H1 (cell line): ENCODE data around the gene PDZD11. TPM values are rescaled to one million over a fixed set of nuclear protein-coding genes. Genes with fewer than 3 reads are reported as not detected.

ENCODE experiments used
- CTCF ChIA-PET: fragments of 300-600 bp; sonication (Branson Sonifier 250); formaldehyde crosslinking; loops from one replicate; lab custom pipeline; 2021; ENCODE audit not compliant: partially characterized antibody; lab: Charles Lee
- POLR2A ChIA-PET: fragments of 300-600 bp; sonication (Branson Sonifier 250); formaldehyde crosslinking; loops from one replicate; lab custom pipeline; 2021; ENCODE audit warnings: inconsistent platforms; ENCODE audit not compliant: partially characterized antibody; lab: Charles Lee
- DNase-seq, 2 experiments: peaks; one replicate each; pipeline versions ENCODE4 v3.0.0 to v3.0.0-alpha.2; 2010 to 2022; ENCODE audit warnings: low spot score in 2 of 2, low read depth in 1 of 2, mixed read lengths in 1 of 2
- FAIRE-seq: peaks from 2 replicates; lab custom pipeline; 2011; peaks lifted over from hg19 to GRCh38; lab: Jason Lieb, UNC
- H2AFZ ChIP-seq: 2 replicates; pipeline ENCODE4 v1.8.1; 2012; ENCODE audit warnings: low read length, inconsistent platforms
- H2AK5ac ChIP-seq: 2 replicates; pipeline ENCODE4 v1.6.1; 2013; ENCODE audit warnings: low read depth, low read length
- H2BK120ac ChIP-seq: replicated peaks from 2 replicates; pipeline ENCODE3; 2013; ENCODE audit warnings: low read depth, low read length, inconsistent platforms
- H2BK12ac ChIP-seq: 2 replicates; pipeline ENCODE4 v1.6.1; 2013; ENCODE audit warnings: low read depth, low read length
- H2BK15ac ChIP-seq: 2 replicates; pipeline ENCODE4 v1.6.1; 2013; ENCODE audit warnings: low read length
- H2BK20ac ChIP-seq: 2 replicates; pipeline ENCODE4 v1.6.1; 2013; ENCODE audit warnings: low read length
- H2BK5ac ChIP-seq: 2 replicates; pipeline ENCODE4 v1.6.1; 2013; ENCODE audit warnings: low read depth, low read length
- H3K14ac ChIP-seq: 2 replicates; pipeline ENCODE4 v1.6.1; 2013; ENCODE audit warnings: inconsistent platforms; ENCODE audit not compliant: insufficient read length
- H3K18ac ChIP-seq: 2 replicates; pipeline ENCODE4 v1.6.1; 2013; ENCODE audit warnings: low read length; ENCODE audit errors: extremely low read depth
- H3K23ac ChIP-seq: 2 replicates; pipeline ENCODE4 v1.6.1; 2013; ENCODE audit warnings: inconsistent platforms; ENCODE audit not compliant: insufficient read length
- H3K23me2 ChIP-seq: 2 replicates; pipeline ENCODE4 v1.6.1; 2013; ENCODE audit warnings: low read depth, low read length
- H3K27ac ChIP-seq: 2 replicates; pipeline ENCODE4 v1.6.1; 2011; ENCODE audit warnings: low read depth, low read length, inconsistent platforms
- H3K27me3 ChIP-seq, 4 experiments: replicated peaks in 1 of 4; 1 replicate in 1 of 4; 2 replicates in 3 of 4; pipeline versions ENCODE4 v1.6.1 to v1.8.1; 2011 to 2013; ENCODE audit warnings: low read length in 3 of 4, mild to moderate bottlenecking in 3 of 4, inconsistent platforms in 2 of 4, mixed read lengths in 2 of 4, moderate library complexity in 1 of 4; ENCODE audit not compliant: control insufficient read depth in 3 of 4, insufficient read depth in 3 of 4; ENCODE audit errors: extremely low read depth in 1 of 4
- H3K36me3 ChIP-seq, 4 experiments: 2 replicates each; pipeline versions ENCODE4 v1.6.1 to v1.8.1; 2011 to 2013; ENCODE audit warnings: mild to moderate bottlenecking in 4 of 4, low read length in 3 of 4, moderate library complexity in 2 of 4, control low read depth in 1 of 4, inconsistent platforms in 1 of 4; ENCODE audit not compliant: insufficient read depth in 4 of 4, control insufficient read depth in 2 of 4
- H3K4ac ChIP-seq: replicated peaks from 2 replicates; pipeline ENCODE3; 2013; ENCODE audit warnings: low read length, low read depth, mixed read lengths, inconsistent platforms; ENCODE audit not compliant: insufficient read length
- H3K4me1 ChIP-seq, 4 experiments: replicated peaks in 1 of 4; 1 replicate in 1 of 4; 2 replicates in 3 of 4; pipeline versions ENCODE4 v1.6.1 to v1.8.1; 2011 to 2013; ENCODE audit warnings: low read length in 3 of 4, inconsistent platforms in 2 of 4, mixed read lengths in 1 of 4; ENCODE audit not compliant: insufficient read depth in 4 of 4, control insufficient read depth in 3 of 4
- H3K4me2 ChIP-seq, 2 experiments: 2 replicates each; pipeline versions ENCODE4 v1.6.1 to v1.8.1; 2011 to 2013; ENCODE audit warnings: low read depth in 2 of 2, low read length in 2 of 2, control low read depth in 1 of 2, inconsistent platforms in 1 of 2, mild to moderate bottlenecking in 1 of 2; ENCODE audit not compliant: insufficient read depth in 1 of 2
- H3K4me3 ChIP-seq, 4 experiments: fragments of 200-600, 300-600 bp in 1 of 4; sonication (generic), shearing (Covaris generic), sonication (Bioruptor Twin) in 1 of 4; 2 replicates each; pipeline versions ENCODE4 v1.5.1 to v1.8.1; 2011 to 2016; ENCODE audit warnings: low read length in 4 of 4, low read depth in 3 of 4, control low read depth in 2 of 4, inconsistent platforms in 2 of 4, mild to moderate bottlenecking in 2 of 4, mixed read lengths in 1 of 4, moderate library complexity in 1 of 4; ENCODE audit not compliant: insufficient read depth in 2 of 4; ENCODE audit errors: extremely low read depth in 1 of 4
- H3K56ac ChIP-seq: replicated peaks from 2 replicates; pipeline ENCODE3; 2013; ENCODE audit warnings: low read depth, mild to moderate bottlenecking, mixed read lengths, low read length, inconsistent platforms; ENCODE audit not compliant: insufficient read length
- H3K79me1 ChIP-seq: 2 replicates; pipeline ENCODE4 v1.6.1; 2013; ENCODE audit warnings: low read depth, low read length, control low read depth
- H3K79me2 ChIP-seq, 2 experiments: 2 replicates each; pipeline versions ENCODE4 v1.6.1 to v1.8.1; 2012 to 2013; ENCODE audit warnings: low read length in 2 of 2, mild to moderate bottlenecking in 2 of 2, inconsistent platforms in 1 of 2; ENCODE audit not compliant: insufficient read depth in 2 of 2, control insufficient read depth in 1 of 2
- H3K9ac ChIP-seq, 4 experiments: replicated peaks in 1 of 4; 1 replicate in 1 of 4; 2 replicates in 3 of 4; pipeline versions ENCODE4 v1.6.1 to v1.8.1; 2011 to 2013; ENCODE audit warnings: low read depth in 3 of 4, low read length in 3 of 4, control low read depth in 2 of 4, mild to moderate bottlenecking in 2 of 4, moderate library complexity in 2 of 4, inconsistent platforms in 1 of 4; ENCODE audit errors: extremely low read depth in 1 of 4
- H3K9me3 ChIP-seq, 2 experiments: 2 replicates each; pipeline versions ENCODE4 v1.6.1 to v1.8.1; 2012 to 2013; ENCODE audit warnings: mild to moderate bottlenecking in 2 of 2, moderate library complexity in 2 of 2, control low read depth in 1 of 2, inconsistent platforms in 1 of 2, low read depth in 1 of 2, low read length in 1 of 2, mixed read lengths in 1 of 2; ENCODE audit not compliant: insufficient read depth in 2 of 2
- H4K20me1 ChIP-seq, 2 experiments: replicated peaks in 1 of 2; 2 replicates each; pipeline versions ENCODE3 to v1.8.1; 2011 to 2013; ENCODE audit warnings: inconsistent platforms in 2 of 2, low read length in 2 of 2, mild to moderate bottlenecking in 1 of 2; ENCODE audit not compliant: insufficient read depth in 2 of 2, control insufficient read depth in 1 of 2
- H4K5ac ChIP-seq: 2 replicates; pipeline ENCODE4 v1.6.1; 2013; ENCODE audit warnings: low read length, low read depth, mixed read lengths, inconsistent platforms; ENCODE audit not compliant: insufficient read length
- H4K8ac ChIP-seq: 2 replicates; pipeline ENCODE4 v1.8.0; 2013; ENCODE audit warnings: mild to moderate bottlenecking, moderate library complexity, low read length, inconsistent platforms; ENCODE audit not compliant: insufficient read depth; ENCODE audit errors: extremely low read depth
- H4K91ac ChIP-seq: replicated peaks from 2 replicates; pipeline ENCODE3; 2013; ENCODE audit warnings: low read length, mixed read lengths, inconsistent platforms; ENCODE audit not compliant: insufficient read length
- ASH2L ChIP-seq: fragments of 200-600, 300-600 bp; sonication (generic); IDR thresholded peaks from one replicate; pipeline ENCODE4 v1.7.1; 2017; ENCODE audit warnings: low read length
- ATF3 ChIP-seq: IDR thresholded peaks from 2 replicates; pipeline ENCODE4 v1.6.1; 2011; ENCODE audit warnings: low read depth, mild to moderate bottlenecking, low read length; ENCODE audit not compliant: insufficient read depth
- BACH1 ChIP-seq: IDR thresholded peaks from 2 replicates; pipeline ENCODE4 v1.6.1; 2012; ENCODE audit warnings: low read length, improper control_type of control experiment
- BCL11A ChIP-seq, 2 experiments: IDR thresholded peaks; one replicate each; pipeline ENCODE4 v1.6.1; 2011; ENCODE audit warnings: low read depth in 2 of 2, low read length in 2 of 2, mild to moderate bottlenecking in 2 of 2
- CEBPB ChIP-seq: IDR thresholded peaks from 2 replicates; pipeline ENCODE4 v1.6.1; 2012; ENCODE audit warnings: low read depth, low read length
- CREB1 ChIP-seq: IDR thresholded peaks from 2 replicates; pipeline ENCODE4 v1.6.1; 2012; ENCODE audit warnings: inconsistent platforms
- FOSL1 ChIP-seq: IDR thresholded peaks from 2 replicates; pipeline ENCODE4 v1.6.1; 2011; ENCODE audit warnings: mild to moderate bottlenecking, low read depth, low read length, moderate library complexity; ENCODE audit not compliant: insufficient read depth
- GTF2F1 ChIP-seq: IDR thresholded peaks from 2 replicates; pipeline ENCODE4 v1.6.1; 2012; ENCODE audit warnings: low read depth, low read length, improper control_type of control experiment, borderline replicate concordance
- JUND ChIP-seq: IDR thresholded peaks from 2 replicates; pipeline ENCODE4 v1.6.1; 2011; ENCODE audit warnings: mild to moderate bottlenecking, improper control_type of control experiment, low read length
- KDM1A ChIP-seq: fragments of 200-600, 300-600 bp; sonication (generic); IDR thresholded peaks from 2 replicates; pipeline ENCODE4 v1.7.1; 2016; ENCODE audit warnings: mild to moderate bottlenecking, low read length, borderline replicate concordance
- PHF8 ChIP-seq: fragments of 200-600 bp; sonication (generic); conservative IDR thresholded peaks from 2 replicates; pipeline ENCODE4 v1.7.1; 2012; ENCODE audit warnings: low read depth, mild to moderate bottlenecking, inconsistent platforms, low read length, moderate library complexity
- POLR2A ChIP-seq, 2 experiments: IDR thresholded peaks; 1 replicate in 1 of 2; 2 replicates in 1 of 2; pipeline ENCODE4 v1.6.1; 2011; ENCODE audit warnings: low read depth in 2 of 2, low read length in 2 of 2, mild to moderate bottlenecking in 2 of 2; ENCODE audit errors: control extremely low read depth in 1 of 2
- RXRA ChIP-seq: IDR thresholded peaks from 2 replicates; pipeline ENCODE4 v1.6.1; 2011; ENCODE audit warnings: low read depth, mild to moderate bottlenecking, low read length, moderate library complexity; ENCODE audit not compliant: insufficient read depth
- SIRT6 ChIP-seq: IDR thresholded peaks from one replicate; pipeline ENCODE4 v1.7.1; 2012; ENCODE audit warnings: low read length, inconsistent platforms
- SRF ChIP-seq: IDR thresholded peaks from 2 replicates; pipeline ENCODE4 v1.6.1; 2011; ENCODE audit warnings: mild to moderate bottlenecking, low read depth, low read length, moderate library complexity
- TBP ChIP-seq: IDR thresholded peaks from 2 replicates; pipeline ENCODE4 v1.6.1; 2011; ENCODE audit warnings: low read depth, low read length, improper control_type of control experiment
- TCF12 ChIP-seq: IDR thresholded peaks from 2 replicates; pipeline ENCODE4 v1.6.1; 2011; ENCODE audit warnings: low read depth, mild to moderate bottlenecking, low read length
- WGBS, 2 experiments: shearing (Covaris generic) in 1 of 2; methylation state at CpG; one replicate each; pipeline versions ENCODE4 v1.1.6 to v1.1.7; 2013 to 2015; ENCODE audit warnings: low lambda C conversion rate in 2 of 2, mixed read lengths in 2 of 2, inconsistent platforms in 1 of 2, low coverage in 1 of 2, missing lambda C conversion rate in 1 of 2; ENCODE audit not compliant: insufficient replicate concordance in 2 of 2, insufficient coverage in 1 of 2, insufficient read length in 1 of 2; ENCODE audit errors: extremely low coverage in 1 of 2, missing lambda C conversion rate in 1 of 2; 5-methylcytosine and 5-hydroxymethylcytosine counted together
- polyA plus RNA-seq, 7 experiments: library from polyadenylated mRNA; depleted of rRNA in 3 of 7; stranded (reverse) in 5 of 7; unstranded in 2 of 7; fragments of >200 nt in 5 of 7; fragments of 200-250 nt in 2 of 7; gene quantifications; 1 replicate in 5 of 7; 2 replicates in 1 of 7; 4 replicates in 1 of 7; pipeline versions ENCODE4 v1.2.1 to v1.2.3, GENCODE V29; 2011 to 2013; ENCODE audit warnings: missing spikeins in 2 of 7, mixed read lengths in 2 of 7
- total RNA-seq: library from RNA; stranded (reverse); fragmentation: NEBNext Ultra II Directional; extraction: Animal tissue kit (Norgen Biotek cat#: 25700); gene quantifications from 2 replicates; pipeline ENCODE4 v1.2.1, GENCODE V29; 2021

The PDZD11 gene
- total and polyA plus RNA-seq, 2 of the 8 experiments (the other 6 are each of a cell fraction or from before 2014, with no cell fraction given): 31.5 to 55.9 TPM

GRCh38 chrX:70240751-70241150, 49.0 kb downstream of the PDZD11 start:
- no peak overlapping the region for H4K91ac ChIP-seq
- H2BK5ac ChIP-seq: no peak overlapping the region
- no peak for FAIRE-seq
- no peak overlapping the region for H2AFZ ChIP-seq
- H3K27me3 ChIP-seq: no peaks in the 10 kb centered on the region
- H4K5ac ChIP-seq: no peak overlapping the region
- DNase-seq: no peak
- H4K8ac ChIP-seq: no peak overlapping the region
- no peak overlapping the region for H3K4me2 ChIP-seq
- no peak overlapping the region for H2BK15ac ChIP-seq
- H3K4me3 ChIP-seq: no peak overlapping the region
- H3K27ac ChIP-seq: no peak overlapping the region
- H4K20me1 ChIP-seq: no peaks in the 10 kb centered on the region
- no peaks in the 10 kb centered on the region for H3K9me3 ChIP-seq
- H2BK20ac ChIP-seq: no peak overlapping the region
- no peak overlapping the region for H3K9ac ChIP-seq
- no peak overlapping the region for H3K23ac ChIP-seq
- H3K18ac ChIP-seq: no peak overlapping the region
- H3K79me2 ChIP-seq: no peaks in the 10 kb centered on the region
- H3K14ac ChIP-seq: no peak overlapping the region
- no peaks in the 10 kb centered on the region for H3K36me3 ChIP-seq
- H3K79me1 ChIP-seq: no peaks in the 10 kb centered on the region
- no peak overlapping the region for H2AK5ac ChIP-seq
- no peaks in the 10 kb centered on the region for H3K23me2 ChIP-seq
- no peaks in the 10 kb centered on the region for H3K4me1 ChIP-seq
- H3K4ac ChIP-seq: no peak overlapping the region
- no peak overlapping the region for H3K56ac ChIP-seq
- WGBS, 2 experiments: 100% methylated on average over 1 of the region's 1 CpG; no CpG with 5 or more reads in 1 of the 2 experiments
- no peak overlapping the region for H2BK12ac ChIP-seq
- POLR2A ChIA-PET: no interaction called here
- CTCF ChIA-PET: no interaction called here
- no peak overlapping the region for H2BK120ac ChIP-seq
- TF ChIP-seq KDM1A (no peak), ATF3 (no peak), RXRA (no peak), CREB1 (no peak), TBP (no peak), GTF2F1 (no peak), TCF12 (no peak), SIRT6 (no peak), POLR2A (IDR thresholded peaks at IDR 0.05; ENCODE audit: control extremely low read depth in 1 of 2, low read depth in 2 of 2, low read length in 2 of 2) (no peak), PHF8 (no peak), ASH2L (no peak), SRF (no peak), BCL11A (IDR thresholded peaks at IDR 0.05; ENCODE audit: low read depth in 2 of 2, low read length in 2 of 2) (no peak), CEBPB (no peak), JUND (no peak), BACH1 (no peak), FOSL1 (no peak)
